ENCODE results near the gene PGK1. TPM values are rescaled to one million over a fixed set of nuclear protein-coding genes. Genes with fewer than 3 reads are reported as not detected.

The PGK1 gene
- total RNA-seq, 1 donor from 2014 or later, result 72.1 TPM

DNA sequence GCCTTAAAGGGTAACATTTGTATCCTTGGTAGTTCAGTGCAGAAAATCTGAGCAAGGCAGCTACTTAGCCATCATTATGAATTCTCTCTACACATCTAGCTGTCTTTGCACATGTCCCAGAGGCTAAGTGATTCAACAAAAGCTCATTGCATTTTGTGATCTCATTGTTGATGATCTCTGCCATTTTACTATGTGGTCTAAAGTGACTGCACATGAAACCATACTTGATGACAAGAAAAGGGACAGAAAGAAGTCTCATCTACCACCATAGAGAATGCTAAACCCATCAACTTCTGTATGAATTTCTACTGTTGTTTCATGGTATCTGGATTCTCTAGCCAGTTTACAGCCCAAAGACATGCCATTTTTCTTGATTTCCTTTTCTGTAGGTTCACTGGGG, 5.9 kb upstream of the PGK1 start:
- intact Hi-C loops (cut with DNase I), result no loop called here
- Histone ChIP-seq H3K4me3 (no peak overlapping the region), H3K4me1 (no peaks in the 10 kb centered on the region), H3K27ac (no peak overlapping the region), H3K36me3 (no peaks in the 10 kb centered on the region), H3K9me3 (no peaks in the 10 kb centered on the region), H3K27me3 (no peaks in the 10 kb centered on the region)
- TF ChIP-seq, protein P1, sequence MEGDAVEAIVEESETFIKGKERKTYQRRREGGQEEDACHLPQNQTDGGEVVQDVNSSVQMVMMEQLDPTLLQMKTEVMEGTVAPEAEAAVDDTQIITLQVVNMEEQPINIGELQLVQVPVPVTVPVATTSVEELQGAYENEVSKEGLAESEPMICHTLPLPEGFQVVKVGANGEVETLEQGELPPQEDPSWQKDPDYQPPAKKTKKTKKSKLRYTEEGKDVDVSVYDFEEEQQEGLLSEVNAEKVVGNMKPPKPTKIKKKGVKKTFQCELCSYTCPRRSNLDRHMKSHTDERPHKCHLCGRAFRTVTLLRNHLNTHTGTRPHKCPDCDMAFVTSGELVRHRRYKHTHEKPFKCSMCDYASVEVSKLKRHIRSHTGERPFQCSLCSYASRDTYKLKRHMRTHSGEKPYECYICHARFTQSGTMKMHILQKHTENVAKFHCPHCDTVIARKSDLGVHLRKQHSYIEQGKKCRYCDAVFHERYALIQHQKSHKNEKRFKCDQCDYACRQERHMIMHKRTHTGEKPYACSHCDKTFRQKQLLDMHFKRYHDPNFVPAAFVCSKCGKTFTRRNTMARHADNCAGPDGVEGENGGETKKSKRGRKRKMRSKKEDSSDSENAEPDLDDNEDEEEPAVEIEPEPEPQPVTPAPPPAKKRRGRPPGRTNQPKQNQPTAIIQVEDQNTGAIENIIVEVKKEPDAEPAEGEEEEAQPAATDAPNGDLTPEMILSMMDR (IDR thresholded peaks at IDR 0.05), result no peak
- DNase-seq (ENCODE audit: low spot score in 2 of 2), result no peak

GRCh38 chrX:78102091-78102490, 2.0 kb upstream of the PGK1 start:
- H3K27me3 ChIP-seq, result no peaks in the 10 kb centered on the region
- no peak overlapping the region for H3K4me3 ChIP-seq
- TF ChIP-seq, protein P1 (IDR thresholded peaks at IDR 0.05), result no peak
- no peaks in the 10 kb centered on the region for H3K9me3 ChIP-seq
- H3K36me3 ChIP-seq, result no peaks in the 10 kb centered on the region
- H3K4me1 ChIP-seq, result peaks cover 0 to 4% of the 10 kb centered on the region in 2 donors
- intact Hi-C loops (cut with DNase I), result loop anchor here (5.0 to 10.0 kb wide), 5 partner anchors 35 to 1677 kb away; partner anchors contain the start of genes ATP7A, ATRX, COX7B and MAGEE1
- H3K27ac ChIP-seq, result no peak overlapping the region
- DNase-seq (ENCODE audit: low spot score in 2 of 2), result no peak

- H3K36me3 ChIP-seq, result no peaks in the 10 kb centered on the region
- no peak for DNase-seq (ENCODE audit: low spot score in 2 of 2)
- peaks cover 0 to 4% of the 10 kb centered on the region in 2 donors for H3K4me1 ChIP-seq
- TF ChIP-seq, protein P1 (IDR thresholded peaks at IDR 0.05), result no peak
- H3K27ac ChIP-seq, result peak overlapping the region; percentile 82 to 86
- no peaks in the 10 kb centered on the region for H3K27me3 ChIP-seq
- no peaks in the 10 kb centered on the region for H3K9me3 ChIP-seq
- H3K4me3 ChIP-seq, result peak overlapping the region; percentile 42 to 72
- intact Hi-C loops (cut with DNase I), result loop anchor here (5.0 to 10.0 kb wide), 5 partner anchors 36 to 1678 kb away; partner anchors contain the start of genes ATP7A, ATRX, COX7B and MAGEE1
Measured at GRCh38 chrX:78103001-78103622, 936 bp upstream of the PGK1 start.

DNA sequence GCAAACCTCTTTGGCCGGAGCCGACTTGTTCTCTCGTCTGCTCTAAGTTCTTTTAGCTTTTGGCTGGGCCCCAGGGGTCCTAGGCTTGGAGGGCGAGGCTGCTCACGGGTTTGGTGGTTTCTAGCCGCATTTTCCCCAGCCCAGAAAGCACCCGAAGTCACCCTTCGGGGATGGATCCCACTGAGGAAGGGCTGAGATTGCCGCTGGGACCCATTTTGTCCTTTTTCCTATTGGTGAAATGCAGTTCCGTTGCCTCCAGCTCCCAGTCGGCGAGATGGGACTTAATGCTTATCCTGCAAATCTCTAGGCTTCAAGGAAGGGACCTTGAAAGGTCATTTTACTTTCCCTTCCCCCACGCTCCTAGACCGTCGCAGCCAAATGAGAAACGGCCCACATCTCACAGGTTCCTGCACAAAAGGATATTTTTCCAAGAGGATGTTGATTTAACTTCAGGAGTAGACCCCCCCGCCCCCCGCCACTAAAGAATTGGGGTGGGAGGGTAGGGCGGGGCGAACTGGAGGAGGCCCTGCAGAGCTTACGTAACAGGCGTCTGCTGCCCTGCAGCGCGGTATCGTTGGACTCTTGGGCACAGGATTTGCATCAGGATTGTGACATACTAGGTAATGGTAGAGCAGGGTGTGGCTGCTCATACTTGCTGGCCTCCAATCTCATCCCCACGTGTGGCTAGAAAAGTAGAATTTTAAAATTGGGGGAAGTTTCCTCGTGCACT, 564 bp downstream of the PGK1 start:
- Histone ChIP-seq H3K9me3 (no peaks in the 10 kb centered on the region), H3K27ac (peak overlapping the region; percentile 83 to 94), H3K27me3 (no peaks in the 10 kb centered on the region), H3K36me3 (no peaks in the 10 kb centered on the region), H3K4me1 (peaks cover 0 to 8% of the 10 kb centered on the region in 2 donors), H3K4me3 (peak overlapping the region; percentile 52 to 72)
- TF ChIP-seq, protein P1 (IDR thresholded peaks at IDR 0.05), result no peak
- intact Hi-C loops (cut with DNase I), result loop anchor here (2.0 to 10.0 kb wide), 6 partner anchors 34 to 1680 kb away; partner anchors contain the start of genes ATP7A, ATRX, COX7B and MAGEE1
- peak; percentile 12 to 74 for DNase-seq (ENCODE audit: low spot score in 2 of 2)

- Histone ChIP-seq H3K36me3 (peaks cover 1 to 6% of the 10 kb centered on the region in 2 donors), H3K4me3 (peak overlapping the region; percentile 52 to 72), H3K27ac (peak overlapping the region in 1 of 2 donors; percentile 21), H3K9me3 (no peaks in the 10 kb centered on the region), H3K27me3 (no peaks in the 10 kb centered on the region), H3K4me1 (peaks cover 0 to 8% of the 10 kb centered on the region in 2 donors)
- no peak for DNase-seq (ENCODE audit: low spot score in 2 of 2)
- TF ChIP-seq, protein P1 (IDR thresholded peaks at IDR 0.05), result no peak
- intact Hi-C loops (cut with DNase I), result loop anchor here (2.0 to 10.0 kb wide), 2 partner anchors 33 to 1681 kb away; partner anchors contain the start of genes MAGEE1 and TAF9B
Measured at GRCh38 chrX:78105944-78106650, 2.0 kb downstream of the PGK1 start.

All from ascending aorta (tissue), 2 donors.